ENCODE measurements around the gene RPL39L.
"Not testable (repeated sequence)": the region's sequence is repeated elsewhere in the genome, so short reads cannot be mapped to it uniquely, and the experiment has no call there.

Gene RPL39L

GRCh38 chr3:187139126-187139894 lies at the start of gene RPL39L:
RPL39L (minus strand) TSS chr3:187139496; CDS start chr3:187121300, 18,196 bp downstream.
- DNase-seq = peak; percentile 85

GRCh38 chr3:187188931-187189330 lies 49.6 kb upstream of the RPL39L start:
- no peak for DNase-seq

GRCh38 chr3:187186801-187187421 lies 47.6 kb upstream of the RPL39L start:
- no peak for DNase-seq

GRCh38 chr3:187186375-187186774 lies 47.1 kb upstream of the RPL39L start:
- DNase-seq = no peak

GRCh38 chr3:187185759-187186158 lies 46.5 kb upstream of the RPL39L start:
- no peak for DNase-seq

- DNase-seq = no peak
Observed at GRCh38 chr3:187183903-187184302, 44.6 kb upstream of the RPL39L start.

- DNase-seq = no peak
Observed at GRCh38 chr3:187183210-187183862, 44.0 kb upstream of the RPL39L start.

- DNase-seq = no peak
Observed at GRCh38 chr3:187181454-187182170, 42.3 kb upstream of the RPL39L start.

GRCh38 chr3:187172929-187173328 lies 33.6 kb upstream of the RPL39L start:
- no peak for DNase-seq

GRCh38 chr3:187170911-187171310 lies 31.6 kb upstream of the RPL39L start:
- not testable (repeated sequence) for DNase-seq

- DNase-seq = no peak
Observed at GRCh38 chr3:187169231-187169960, 30.1 kb upstream of the RPL39L start.

- DNase-seq = no peak
Observed at GRCh38 chr3:187167777-187168176, 28.5 kb upstream of the RPL39L start.

GRCh38 chr3:187166750-187167149 lies 27.5 kb upstream of the RPL39L start:
- no peak for DNase-seq

- no peak for DNase-seq
Observed at GRCh38 chr3:187165144-187165543, 25.8 kb upstream of the RPL39L start.

- DNase-seq = no peak
Observed at GRCh38 chr3:187162265-187162953, 23.1 kb upstream of the RPL39L start.

- DNase-seq = no peak
Observed at GRCh38 chr3:187161556-187161955, 22.3 kb upstream of the RPL39L start.

- DNase-seq = peak; percentile 49
Observed at GRCh38 chr3:187150599-187150998, 11.3 kb upstream of the RPL39L start.

- DNase-seq = no peak
Observed at GRCh38 chr3:187150186-187150585, 10.9 kb upstream of the RPL39L start.

- DNase-seq = no peak
Observed at GRCh38 chr3:187146389-187146788, 7.1 kb upstream of the RPL39L start.

- no peak for DNase-seq
Observed at GRCh38 chr3:187145149-187145895, 6.0 kb upstream of the RPL39L start.

- no peak for DNase-seq
Observed at GRCh38 chr3:187139895-187140253, 578 bp upstream of the RPL39L start.
